ENCODE data around the gene FILIP1. TPM values are rescaled to one million over a fixed set of nuclear protein-coding genes. Genes with fewer than 3 reads are reported as not detected.

The FILIP1 gene
- polyA plus RNA-seq, 2 of the 4 experiments (the other 2 are of a cell fraction), result 2.3 to 15.6 TPM

DNA sequence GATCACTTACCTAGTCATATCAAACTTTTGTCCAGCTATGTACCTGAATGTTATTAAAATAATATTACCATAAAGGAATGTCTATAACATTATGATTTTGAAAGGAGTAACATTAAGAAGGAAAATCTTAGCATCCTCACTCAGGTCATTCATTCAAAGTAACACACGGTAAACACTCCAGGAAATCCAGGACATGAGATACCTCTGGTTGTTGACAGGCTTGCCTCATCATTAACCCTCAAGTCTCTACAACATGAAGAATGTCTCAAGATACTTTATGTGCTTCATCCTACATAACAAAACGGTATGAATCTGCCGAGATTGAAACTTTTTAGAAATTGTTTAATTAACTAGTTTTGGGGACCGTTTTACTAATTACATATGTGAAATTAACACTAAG, 690 bp upstream of the FILIP1 start:
- TF ChIP-seq, protein P1, sequence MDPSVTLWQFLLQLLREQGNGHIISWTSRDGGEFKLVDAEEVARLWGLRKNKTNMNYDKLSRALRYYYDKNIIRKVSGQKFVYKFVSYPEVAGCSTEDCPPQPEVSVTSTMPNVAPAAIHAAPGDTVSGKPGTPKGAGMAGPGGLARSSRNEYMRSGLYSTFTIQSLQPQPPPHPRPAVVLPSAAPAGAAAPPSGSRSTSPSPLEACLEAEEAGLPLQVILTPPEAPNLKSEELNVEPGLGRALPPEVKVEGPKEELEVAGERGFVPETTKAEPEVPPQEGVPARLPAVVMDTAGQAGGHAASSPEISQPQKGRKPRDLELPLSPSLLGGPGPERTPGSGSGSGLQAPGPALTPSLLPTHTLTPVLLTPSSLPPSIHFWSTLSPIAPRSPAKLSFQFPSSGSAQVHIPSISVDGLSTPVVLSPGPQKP (IDR thresholded peaks at IDR 0.05; ENCODE audit: low read depth, low read length), result no peak
- TF ChIP-seq CEBPB (IDR thresholded peaks at IDR 0.05), result peak in 1 of 2 experiments; percentile 35; a peak in 1 of 4 replicates
- Histone ChIP-seq H3K27ac (peak overlapping the region; percentile 81 to 84), H3K9me3 (no peaks in the 10 kb centered on the region), H3K4me3 (peak overlapping the region; percentile 43), H3K4me1 (peaks cover 38% of the 10 kb centered on the region), H3K4me2 (peak overlapping the region; percentile 78)
- ChIA-PET CTCF (interaction anchor here (1.8 kb wide), 1 partner anchor 13 kb away, joined by 5 read pairs; no protein-coding TSS in a partner anchor), POLR2A (no interaction called here)
- under 1% methylated on average over 4 of the region's 4 CpGs for WGBS (ENCODE audit: missing lambda C conversion rate)
- peak in 1 of 2 experiments; percentile 61 for DNase-seq (ENCODE audit: low read depth in 1 of 2, low spot score in 1 of 2)
- FAIRE-seq, result no peak
- ATAC-seq, result peak; percentile 56 to 62; a peak in 4 of 6 replicates

DNA sequence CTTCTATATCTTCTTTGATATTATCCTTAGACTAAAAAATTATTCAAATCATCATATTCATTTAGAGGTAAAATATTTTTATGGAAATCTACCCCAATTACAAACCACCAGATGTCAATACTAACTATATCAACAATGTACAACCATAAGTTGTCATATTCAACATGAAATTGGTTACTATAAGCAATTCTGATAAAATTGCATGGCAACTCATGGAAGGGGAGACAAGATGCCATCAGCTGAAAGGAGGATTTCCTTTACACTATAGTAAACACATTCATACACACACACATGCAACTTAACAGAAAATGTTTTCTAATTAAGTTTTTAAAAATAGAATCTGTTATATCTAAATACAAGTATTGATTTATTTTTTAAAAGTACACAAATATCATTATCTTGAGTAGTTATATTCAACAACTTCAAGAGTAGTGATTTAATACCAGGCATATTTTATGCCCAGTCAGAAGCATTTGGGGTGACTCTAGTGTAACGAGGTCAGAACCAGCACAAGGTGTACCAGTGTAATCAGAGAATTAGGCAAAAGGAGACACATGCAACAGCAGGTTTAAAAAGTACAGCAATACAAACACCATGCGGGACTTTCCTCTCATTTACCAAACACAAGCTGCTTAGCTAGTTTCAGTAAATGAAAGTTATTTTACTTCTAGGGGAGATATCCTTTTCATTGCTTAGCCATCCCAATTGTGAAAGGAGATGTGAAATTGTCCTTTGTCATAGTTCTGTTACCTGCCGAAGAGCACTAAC, 1.0 kb downstream of the FILIP1 start:
- H3K4me3 ChIP-seq, result peak overlapping the region; percentile 43
- 6% methylated on average over 3 of the region's 3 CpGs for WGBS (ENCODE audit: missing lambda C conversion rate)
- peak overlapping the region; percentile 81 to 84 for H3K27ac ChIP-seq
- FAIRE-seq (no peak), ATAC-seq (peak in 1 of 2 experiments; percentile 33; a peak in 3 of 6 replicates), DNase-seq (ENCODE audit: low read depth in 1 of 2, low spot score in 1 of 2) (peak in 1 of 2 experiments; percentile 63)
- CTCF ChIA-PET, result interaction anchor here (1.4 to 1.8 kb wide), 3 partner anchors 8 to 15 kb away, joined by 3 to 5 read pairs (median 4); no protein-coding TSS in a partner anchor
- POLR2A ChIA-PET, result no interaction called here
- TF ChIP-seq CBX2 (IDR thresholded peaks at IDR 0.05; ENCODE audit: borderline replicate concordance, low read depth), result no peak
- no peak for TF ChIP-seq SMC3 (IDR thresholded peaks at IDR 0.05)
- TF ChIP-seq RAD21 (conservative IDR thresholded peaks at IDR 0.05 in 1 of 2, IDR thresholded peaks at IDR 0.05 in 1 of 2), result no peak
- no peak for TF ChIP-seq POLR2A (IDR thresholded peaks at IDR 0.05; ENCODE audit: low read length)
- peaks cover 46% of the 10 kb centered on the region for H3K4me1 ChIP-seq
- H3K4me2 ChIP-seq, result peak overlapping the region; percentile 78
- no peaks in the 10 kb centered on the region for H3K9me3 ChIP-seq

DNA sequence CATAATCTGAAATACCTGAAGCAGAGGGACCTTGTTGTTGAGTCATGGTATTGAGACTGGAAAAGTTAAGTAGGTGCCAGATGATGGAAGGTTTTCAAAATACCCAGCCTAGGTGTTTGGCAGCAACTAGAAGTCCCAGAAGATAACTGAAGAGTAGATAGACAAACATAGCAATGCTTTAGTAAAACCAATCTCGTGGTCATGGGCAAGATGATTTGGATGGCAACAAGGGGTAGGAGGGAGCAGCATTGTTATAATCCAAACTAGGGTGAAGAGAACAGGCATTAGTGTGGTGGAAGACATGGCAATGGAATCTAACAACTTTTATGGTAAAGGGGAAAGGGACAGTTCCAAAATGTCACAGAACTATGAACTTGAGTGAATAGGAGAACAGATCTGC, 2.3 kb downstream of the FILIP1 start:
- peak in 1 of 2 experiments; percentile 46 for DNase-seq (ENCODE audit: low read depth in 1 of 2, low spot score in 1 of 2)
- ChIA-PET POLR2A (no interaction called here), CTCF (interaction anchor here (1.6 kb wide), 1 partner anchor 17 kb away, joined by 3 read pairs; no protein-coding TSS in a partner anchor)
- 0% methylated on average over 1 of the region's 1 CpG for WGBS (ENCODE audit: missing lambda C conversion rate)
- peak in 1 of 2 experiments; percentile 3; a peak in 1 of 6 replicates for ATAC-seq
- peaks cover 46% of the 10 kb centered on the region for H3K4me1 ChIP-seq
- peak overlapping the region; percentile 78 for H3K4me2 ChIP-seq
- no peak for FAIRE-seq
- peak overlapping the region; percentile 80 to 84 for H3K27ac ChIP-seq
- H3K4me3 ChIP-seq, result peak overlapping the region; percentile 43
- TF ChIP-seq CHD2 (IDR thresholded peaks at IDR 0.05; ENCODE audit: low read length, partially characterized antibody), result no peak
- no peak for TF ChIP-seq FOSL2 (IDR thresholded peaks at IDR 0.05)
- TF ChIP-seq FOSL2 (CRISPR knock-in tag; IDR thresholded peaks at IDR 0.05), result 0 out of 2 replicates have a peak, but pooled peaks have one; percentile 5
- no peak for TF ChIP-seq HOXB5 (CRISPR knock-in tag; IDR thresholded peaks at IDR 0.05)
- no peaks in the 10 kb centered on the region for H3K9me3 ChIP-seq

DNA sequence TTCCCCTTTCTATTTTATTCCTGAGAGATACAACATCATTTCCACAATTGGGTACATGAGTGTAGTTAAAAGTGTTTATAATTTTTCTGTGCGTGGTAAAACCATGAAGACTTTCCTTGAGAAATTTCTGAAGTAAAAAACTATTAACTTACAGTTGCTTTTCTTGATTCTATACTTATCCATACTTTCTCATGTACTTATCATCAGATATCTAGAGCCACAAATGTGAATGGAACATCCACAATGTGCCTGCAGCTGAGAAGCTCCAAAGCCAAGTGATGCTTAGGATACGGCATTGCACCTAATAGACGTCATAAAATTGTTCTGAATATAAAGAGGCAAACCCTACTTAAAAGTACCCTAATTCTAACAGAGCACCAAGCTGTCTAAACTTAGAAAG, 2.9 kb downstream of the FILIP1 start:
- DNase-seq (ENCODE audit: low read depth in 1 of 2, low spot score in 1 of 2), result no peak
- no peak for ATAC-seq
- Histone ChIP-seq H3K4me3 (peak overlapping the region; percentile 43; the same call in 1 of the 3 replicates), H3K4me2 (peak overlapping the region; percentile 78), H3K9me3 (no peaks in the 10 kb centered on the region), H3K27ac (peak overlapping the region; percentile 80 to 84), H3K4me1 (peaks cover 41% of the 10 kb centered on the region)
- no peak for FAIRE-seq
- WGBS (ENCODE audit: missing lambda C conversion rate), result 8% methylated on average over 3 of the region's 3 CpGs
- ChIA-PET CTCF (no interaction called here), POLR2A (no interaction called here)
- no peak for TF ChIP-seq NR3C1 (IDR thresholded peaks at IDR 0.05)
- no peak for TF ChIP-seq RCOR1 (IDR thresholded peaks at IDR 0.05; ENCODE audit: low read depth, low read length)

DNA sequence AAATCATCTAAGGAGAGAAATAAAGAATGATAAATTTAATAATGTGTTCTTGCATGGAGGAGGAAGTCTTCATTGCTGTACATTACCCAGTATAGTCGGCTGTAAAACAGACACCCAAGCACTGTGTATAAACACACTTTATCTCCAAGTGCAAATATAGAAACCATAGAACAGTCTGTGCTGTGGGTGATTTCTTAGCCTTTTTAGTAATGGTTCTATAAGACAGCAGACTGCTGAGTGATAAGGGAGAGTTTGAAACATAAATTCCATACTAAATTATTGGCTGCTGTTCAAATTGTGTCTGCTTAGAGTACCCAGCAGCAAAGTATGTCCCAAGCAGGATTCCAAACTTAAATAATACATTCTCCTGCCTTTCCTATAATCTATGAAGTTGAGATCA, 4.6 kb downstream of the FILIP1 start:
- H3K9me3 ChIP-seq, result no peaks in the 10 kb centered on the region
- DNase-seq (ENCODE audit: low read depth in 1 of 2, low spot score in 1 of 2) (no peak), FAIRE-seq (no peak), ATAC-seq (no peak)
- peaks cover 33% of the 10 kb centered on the region for H3K4me1 ChIP-seq
- H3K4me3 ChIP-seq, result no peak overlapping the region
- CTCF ChIA-PET, result no interaction called here
- WGBS (ENCODE audit: missing lambda C conversion rate), result 0% methylated on average over 1 of the region's 1 CpG
- peak overlapping the region; percentile 78 for H3K4me2 ChIP-seq
- peak overlapping the region; percentile 78 to 84 for H3K27ac ChIP-seq
- POLR2A ChIA-PET, result no interaction called here
- TF ChIP-seq, protein P2, sequence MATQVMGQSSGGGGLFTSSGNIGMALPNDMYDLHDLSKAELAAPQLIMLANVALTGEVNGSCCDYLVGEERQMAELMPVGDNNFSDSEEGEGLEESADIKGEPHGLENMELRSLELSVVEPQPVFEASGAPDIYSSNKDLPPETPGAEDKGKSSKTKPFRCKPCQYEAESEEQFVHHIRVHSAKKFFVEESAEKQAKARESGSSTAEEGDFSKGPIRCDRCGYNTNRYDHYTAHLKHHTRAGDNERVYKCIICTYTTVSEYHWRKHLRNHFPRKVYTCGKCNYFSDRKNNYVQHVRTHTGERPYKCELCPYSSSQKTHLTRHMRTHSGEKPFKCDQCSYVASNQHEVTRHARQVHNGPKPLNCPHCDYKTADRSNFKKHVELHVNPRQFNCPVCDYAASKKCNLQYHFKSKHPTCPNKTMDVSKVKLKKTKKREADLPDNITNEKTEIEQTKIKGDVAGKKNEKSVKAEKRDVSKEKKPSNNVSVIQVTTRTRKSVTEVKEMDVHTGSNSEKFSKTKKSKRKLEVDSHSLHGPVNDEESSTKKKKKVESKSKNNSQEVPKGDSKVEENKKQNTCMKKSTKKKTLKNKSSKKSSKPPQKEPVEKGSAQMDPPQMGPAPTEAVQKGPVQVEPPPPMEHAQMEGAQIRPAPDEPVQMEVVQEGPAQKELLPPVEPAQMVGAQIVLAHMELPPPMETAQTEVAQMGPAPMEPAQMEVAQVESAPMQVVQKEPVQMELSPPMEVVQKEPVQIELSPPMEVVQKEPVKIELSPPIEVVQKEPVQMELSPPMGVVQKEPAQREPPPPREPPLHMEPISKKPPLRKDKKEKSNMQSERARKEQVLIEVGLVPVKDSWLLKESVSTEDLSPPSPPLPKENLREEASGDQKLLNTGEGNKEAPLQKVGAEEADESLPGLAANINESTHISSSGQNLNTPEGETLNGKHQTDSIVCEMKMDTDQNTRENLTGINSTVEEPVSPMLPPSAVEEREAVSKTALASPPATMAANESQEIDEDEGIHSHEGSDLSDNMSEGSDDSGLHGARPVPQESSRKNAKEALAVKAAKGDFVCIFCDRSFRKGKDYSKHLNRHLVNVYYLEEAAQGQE (IDR thresholded peaks at IDR 0.05), result no peak
- TF ChIP-seq, protein P3, sequence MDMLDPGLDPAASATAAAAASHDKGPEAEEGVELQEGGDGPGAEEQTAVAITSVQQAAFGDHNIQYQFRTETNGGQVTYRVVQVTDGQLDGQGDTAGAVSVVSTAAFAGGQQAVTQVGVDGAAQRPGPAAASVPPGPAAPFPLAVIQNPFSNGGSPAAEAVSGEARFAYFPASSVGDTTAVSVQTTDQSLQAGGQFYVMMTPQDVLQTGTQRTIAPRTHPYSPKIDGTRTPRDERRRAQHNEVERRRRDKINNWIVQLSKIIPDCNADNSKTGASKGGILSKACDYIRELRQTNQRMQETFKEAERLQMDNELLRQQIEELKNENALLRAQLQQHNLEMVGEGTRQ (IDR thresholded peaks at IDR 0.05), result no peak
- TF ChIP-seq HOXB13 (CRISPR knock-in tag; IDR thresholded peaks at IDR 0.05; ENCODE audit: low read depth) (no peak), FOXS1 (CRISPR knock-in tag; IDR thresholded peaks at IDR 0.05) (no peak), BHLHE40 (IDR thresholded peaks at IDR 0.05; ENCODE audit: low read depth, low read length) (no peak), HOXA7 (CRISPR knock-in tag; IDR thresholded peaks at IDR 0.05) (no peak), EHMT2 (IDR thresholded peaks at IDR 0.05; ENCODE audit: low read depth) (no peak), NFE2L2 (conservative IDR thresholded peaks at IDR 0.05; ENCODE audit: low read length) (no peak), KDM1A (IDR thresholded peaks at IDR 0.05; ENCODE audit: low read depth) (no peak)

Measured in A549 (cell line).